Measurements from ENCODE around the gene ITGB3.
"Not testable (repeated sequence)": the region's sequence is repeated elsewhere in the genome, so short reads cannot be mapped to it uniquely, and the experiment has no call there.

ITGB3 gene

DNA sequence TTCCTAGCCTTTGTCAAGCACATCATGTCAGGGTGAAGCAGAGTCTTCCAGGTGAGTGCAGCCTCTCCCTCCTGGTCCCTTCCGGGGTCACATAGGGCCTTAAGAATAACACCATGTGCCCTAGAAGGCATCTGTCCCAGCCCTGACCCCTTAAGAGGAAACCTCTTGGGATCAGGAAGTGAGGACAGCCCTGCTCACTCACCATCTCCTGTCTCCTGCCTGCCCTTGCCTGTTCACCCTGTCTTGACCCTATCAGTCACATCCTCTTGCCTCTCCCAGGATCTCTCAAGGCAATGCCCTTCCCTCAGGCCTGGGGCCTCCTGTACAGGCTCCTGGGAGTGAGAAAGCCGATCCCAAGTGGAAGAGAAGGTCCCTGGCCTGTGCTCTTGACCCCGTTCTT, 30.6 kb upstream of the ITGB3 start:
- no peak for DNase-seq

DNA sequence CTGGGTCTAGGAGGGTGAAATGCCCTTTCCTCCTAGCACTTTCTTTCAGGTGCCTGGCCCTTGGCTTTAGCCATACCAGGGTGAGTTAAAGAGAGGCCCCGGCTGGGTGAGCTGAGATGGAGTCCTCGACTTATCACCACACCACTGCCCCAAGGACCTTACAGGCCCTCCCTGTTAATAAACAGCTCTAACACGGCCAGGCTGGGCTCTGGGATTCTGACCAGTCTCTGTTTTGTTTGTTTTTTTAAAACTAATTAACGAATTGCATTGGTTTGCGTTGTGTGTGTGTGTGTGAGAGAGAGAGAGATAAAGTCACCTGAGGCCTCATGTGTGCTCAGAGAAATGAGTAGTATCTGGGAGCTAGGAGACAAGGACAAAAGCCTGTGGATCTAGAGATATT, 30.2 kb upstream of the ITGB3 start:
- no peak for DNase-seq

DNA sequence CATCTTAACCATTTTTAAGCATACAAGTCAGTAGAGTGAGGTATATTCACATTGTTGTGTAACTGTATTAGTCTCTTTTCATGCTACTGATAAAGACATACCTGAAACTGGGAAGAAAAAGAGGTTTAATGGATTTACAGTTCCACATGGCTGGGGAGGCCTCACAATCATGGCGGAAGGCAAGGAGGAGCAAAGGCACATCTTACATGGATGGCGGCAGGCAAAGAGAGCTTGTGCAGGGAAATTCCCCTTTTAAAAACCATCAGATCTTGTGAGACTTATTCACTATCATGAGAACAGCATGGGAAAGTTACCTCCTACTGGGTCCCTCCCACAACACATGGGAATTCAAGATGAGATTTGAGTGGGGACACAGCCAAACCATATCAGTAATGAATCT, 29.6 kb upstream of the ITGB3 start:
- DNase-seq = not testable (repeated sequence)

DNA sequence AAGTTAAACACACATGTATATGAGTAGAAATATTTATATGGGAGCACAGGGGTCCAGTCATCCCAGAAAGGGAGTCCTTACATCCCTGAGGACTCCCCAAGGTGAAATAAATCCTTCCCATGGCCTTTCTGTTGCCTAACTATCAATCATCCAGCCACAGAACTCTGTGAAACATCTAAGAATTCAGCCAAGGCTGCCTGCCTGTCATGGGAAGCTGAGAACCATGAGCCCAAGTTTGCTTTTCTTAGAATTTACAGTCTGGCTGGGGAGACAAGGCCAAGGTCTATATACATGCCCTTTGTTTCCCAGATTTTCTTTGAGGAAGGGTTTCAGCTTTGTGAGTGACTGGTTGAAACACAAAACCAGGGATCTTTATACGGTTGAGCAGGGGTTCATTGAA, 28.7 kb upstream of the ITGB3 start:
- peak; percentile 35 for DNase-seq

DNA sequence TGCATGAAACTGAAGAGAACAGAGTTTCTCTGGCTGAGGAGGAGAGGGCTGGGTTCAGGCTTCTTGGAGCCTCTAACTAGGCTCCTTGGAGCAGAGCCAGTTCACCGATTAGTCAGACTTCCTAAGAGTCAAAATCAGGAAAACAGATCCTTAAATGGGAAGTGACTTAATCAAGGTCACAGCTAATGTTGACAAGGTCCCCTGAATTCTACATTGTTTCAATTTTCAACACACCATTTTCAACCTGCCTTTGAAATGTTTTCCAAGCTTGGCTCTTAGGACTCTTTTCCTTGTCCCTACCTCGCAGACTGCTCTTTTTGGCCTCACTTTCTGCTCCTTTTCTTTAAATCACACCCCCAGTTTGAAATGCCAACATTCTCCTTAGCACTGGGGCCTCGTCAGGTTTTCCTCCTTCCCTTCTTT, 28.2 kb upstream of the ITGB3 start:
- DNase-seq = peak; percentile 89

DNA sequence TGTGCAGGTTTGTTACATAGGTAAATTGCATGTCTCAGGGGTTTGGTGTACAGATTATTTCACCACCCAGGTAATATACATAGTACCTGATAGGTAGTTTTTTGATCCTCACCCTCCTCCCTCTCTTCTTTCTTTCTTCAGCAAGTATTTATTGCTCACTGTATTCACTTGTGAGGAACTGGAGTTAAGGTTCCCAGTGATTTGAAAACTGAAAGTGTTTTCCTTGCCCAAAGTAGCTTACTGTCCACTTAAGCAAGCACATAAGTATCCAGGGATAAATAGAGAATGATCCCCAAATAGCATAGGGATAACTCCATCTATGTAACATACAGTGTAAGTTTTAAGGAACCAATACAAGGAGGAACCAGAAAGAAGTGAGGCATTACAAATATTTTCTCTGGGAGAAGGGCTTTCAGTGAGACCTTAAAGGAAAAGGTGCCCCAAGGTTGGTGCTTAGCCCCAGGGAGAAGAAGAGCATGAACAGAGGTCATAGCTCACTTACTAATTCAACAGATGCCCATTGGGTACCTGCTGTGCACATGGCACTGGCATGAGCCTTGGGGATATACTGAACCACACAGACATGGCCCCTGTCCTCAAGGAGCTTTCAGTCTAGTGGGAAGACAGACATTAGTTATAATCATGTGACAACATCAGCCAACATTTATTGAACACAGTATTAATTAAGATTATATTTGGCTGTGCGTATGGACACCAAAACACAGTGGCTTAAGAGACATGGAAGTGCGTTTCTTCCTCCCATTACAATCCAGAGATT, 27.5 kb upstream of the ITGB3 start:
- no peak for DNase-seq

DNA sequence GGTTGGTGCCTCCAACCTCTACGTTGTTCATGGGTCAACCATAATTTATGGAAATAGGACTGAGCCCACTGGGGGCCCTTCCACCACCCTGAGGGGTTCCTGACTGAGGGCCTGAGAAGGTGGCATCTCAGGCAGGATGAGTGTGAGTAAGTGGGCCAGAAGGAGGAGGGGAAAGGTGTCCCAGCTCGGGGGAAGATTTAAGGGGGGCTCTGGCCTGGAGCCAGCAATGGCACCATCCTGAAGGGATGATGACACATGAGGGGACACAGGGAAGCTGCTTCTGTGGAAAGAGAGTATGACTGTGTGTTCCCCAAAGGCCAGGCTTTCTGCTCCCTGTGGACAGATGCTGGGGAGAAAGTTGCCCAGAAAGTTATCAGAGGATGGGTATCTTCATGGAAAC, 25.8 kb upstream of the ITGB3 start:
- no peak for DNase-seq

DNA sequence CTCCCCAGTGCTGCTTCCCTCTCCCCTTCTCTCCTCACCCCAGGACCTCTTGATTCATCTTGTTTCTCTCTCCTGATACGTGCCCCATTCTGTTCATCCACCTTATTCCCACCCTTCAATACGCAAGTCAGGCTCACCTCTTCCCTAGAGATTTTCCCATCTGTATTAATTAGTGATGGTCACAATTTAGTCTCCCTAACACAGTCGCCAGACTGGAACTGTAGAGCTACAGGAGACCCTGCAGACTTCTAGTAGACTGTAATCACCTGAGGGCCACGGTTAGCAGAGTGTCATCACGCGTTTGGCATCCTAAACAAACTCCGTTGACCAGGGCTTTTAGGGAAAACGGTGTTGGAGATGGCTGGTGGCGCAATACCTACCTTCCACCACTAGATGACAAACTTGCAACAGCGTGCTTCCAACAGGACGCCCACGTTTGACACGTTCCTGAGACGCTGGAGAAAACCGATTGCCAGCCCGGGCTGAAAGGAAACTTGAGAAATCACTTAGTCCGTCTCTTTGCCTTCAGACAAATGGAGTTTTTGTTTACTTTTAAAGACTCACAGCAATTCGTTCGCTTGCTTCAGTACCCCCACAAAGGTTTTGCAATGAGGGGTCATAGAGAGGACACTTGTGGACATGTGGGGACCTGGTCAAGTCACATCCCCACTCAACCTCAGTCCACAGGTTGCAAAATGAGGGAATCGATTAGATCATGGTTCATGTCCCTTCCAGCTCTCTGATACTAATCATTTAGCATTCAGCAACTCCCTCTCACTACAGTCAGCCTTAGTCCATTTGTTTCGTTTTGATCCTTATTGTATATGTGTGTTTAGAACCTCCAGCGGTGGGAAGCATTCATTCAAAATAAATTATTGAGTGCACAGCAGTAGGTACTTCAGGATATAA, 23.8 kb upstream of the ITGB3 start:
- peak; percentile 94 for DNase-seq

DNA sequence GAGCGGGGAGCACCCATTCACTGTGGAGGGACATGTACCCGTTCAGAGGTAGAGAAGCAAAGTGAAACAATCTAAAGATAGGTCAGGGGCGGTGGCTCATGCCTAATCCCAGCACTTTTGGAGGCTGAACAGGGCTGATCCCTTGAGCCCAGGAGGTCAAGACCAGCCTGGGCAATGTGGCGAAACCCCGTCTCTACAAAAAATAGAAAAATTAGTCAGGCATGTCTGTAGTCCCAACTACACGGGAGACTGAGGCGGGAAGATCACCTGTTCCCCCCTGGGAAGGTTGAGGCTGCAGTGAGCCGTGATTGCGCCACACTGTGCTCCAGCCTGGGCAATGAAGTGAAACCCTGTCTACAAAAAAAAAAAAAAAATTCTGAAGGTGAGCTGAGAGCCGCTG, 22.8 kb upstream of the ITGB3 start:
- DNase-seq = no peak

DNA sequence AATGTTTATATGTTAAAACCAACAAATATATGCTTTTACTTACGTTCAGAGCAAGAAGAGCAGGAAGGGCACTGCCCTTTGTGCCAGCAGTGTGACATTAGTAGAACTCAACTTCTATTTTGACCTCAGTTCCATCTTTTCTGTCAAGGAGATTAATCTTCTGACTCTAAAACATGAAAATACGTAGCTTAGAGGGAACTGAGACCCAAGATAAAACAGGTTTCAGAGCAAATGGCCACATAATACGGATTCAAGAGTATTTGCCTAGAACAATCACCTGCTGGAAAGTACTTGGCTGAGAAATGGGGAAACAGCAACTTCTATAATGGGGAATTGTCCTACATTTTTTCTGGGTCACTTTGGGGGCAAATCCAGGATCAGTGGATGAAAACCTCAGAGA, 22.3 kb upstream of the ITGB3 start:
- DNase-seq = no peak

DNA sequence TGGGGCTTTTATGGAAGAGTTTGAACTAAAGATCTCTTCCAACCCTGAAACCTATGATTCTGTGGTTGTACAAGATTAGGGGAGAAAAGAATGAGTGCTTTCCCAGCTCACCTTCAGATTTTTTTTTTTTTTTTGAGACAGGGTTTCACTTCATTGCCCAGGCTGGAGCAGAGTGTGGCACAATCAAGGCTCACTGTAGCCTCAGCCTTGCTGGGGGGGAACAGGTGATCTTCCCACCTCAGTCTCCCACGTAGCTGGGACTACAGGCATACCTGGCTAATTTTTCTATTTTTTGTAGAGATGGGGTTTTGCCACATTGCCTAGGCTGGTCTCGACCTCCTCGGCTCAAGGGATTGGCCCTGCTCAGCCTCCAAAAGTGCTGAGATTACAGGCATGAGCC, 21.8 kb upstream of the ITGB3 start:
- no peak for DNase-seq

DNA sequence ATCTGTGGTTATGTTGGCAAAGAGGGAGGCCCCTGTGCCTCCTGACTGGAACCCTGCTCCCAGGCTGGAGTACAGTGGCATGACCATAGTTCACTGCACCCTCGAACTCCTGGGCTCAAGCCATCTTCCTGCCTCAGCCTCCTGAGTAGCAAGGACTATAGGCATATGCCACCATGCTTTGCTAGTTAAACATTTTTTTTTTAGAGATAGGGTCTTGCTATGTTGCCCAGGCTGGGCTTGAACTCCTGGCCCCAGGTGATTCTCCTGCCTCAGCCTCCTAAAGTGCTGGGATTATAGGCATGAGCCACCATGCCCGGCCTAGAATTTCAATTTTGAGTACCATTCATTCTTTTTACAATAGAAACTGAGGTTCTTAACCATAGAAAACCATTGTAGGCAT, 21.2 kb upstream of the ITGB3 start:
- no peak for DNase-seq

DNA sequence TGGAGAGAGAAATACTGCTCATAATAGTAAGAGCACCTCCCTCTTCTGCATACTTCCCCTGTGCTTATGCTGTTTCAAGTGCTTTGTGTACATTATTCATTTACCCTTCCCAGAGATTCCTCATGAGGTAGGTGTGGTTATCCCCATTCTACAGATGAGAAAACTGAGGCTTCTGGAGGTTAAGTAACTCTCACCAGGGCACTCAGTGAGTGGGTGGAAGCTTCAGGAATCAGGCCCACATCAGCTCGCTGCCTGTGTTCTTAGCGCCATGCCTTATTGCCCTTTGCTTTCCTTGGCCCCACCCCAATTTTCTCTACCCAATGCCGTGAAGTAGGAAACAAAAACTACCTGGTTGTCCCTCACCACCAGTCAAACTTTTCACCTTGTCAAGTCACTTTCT, 18.1 kb upstream of the ITGB3 start:
- no peak for DNase-seq

DNA sequence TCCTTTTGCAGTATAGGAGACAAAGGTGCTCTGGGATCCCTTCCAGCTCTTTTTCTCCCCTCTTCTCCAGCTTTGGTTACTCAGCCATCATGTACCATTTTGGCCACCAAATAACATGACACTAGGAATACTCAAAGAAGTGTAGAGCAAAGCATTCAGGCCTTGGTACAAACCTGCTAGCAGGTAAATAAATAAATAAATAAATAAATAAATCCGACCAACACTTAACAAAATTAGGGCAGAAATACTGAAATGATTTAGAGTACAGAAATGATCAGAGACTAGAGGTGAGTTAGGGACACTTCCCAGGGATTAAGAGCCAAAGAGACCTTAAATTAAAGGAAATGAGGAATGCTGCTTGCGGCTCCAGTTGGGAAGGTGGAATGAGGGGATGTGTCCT, 17.7 kb upstream of the ITGB3 start:
- DNase-seq = no peak

DNA sequence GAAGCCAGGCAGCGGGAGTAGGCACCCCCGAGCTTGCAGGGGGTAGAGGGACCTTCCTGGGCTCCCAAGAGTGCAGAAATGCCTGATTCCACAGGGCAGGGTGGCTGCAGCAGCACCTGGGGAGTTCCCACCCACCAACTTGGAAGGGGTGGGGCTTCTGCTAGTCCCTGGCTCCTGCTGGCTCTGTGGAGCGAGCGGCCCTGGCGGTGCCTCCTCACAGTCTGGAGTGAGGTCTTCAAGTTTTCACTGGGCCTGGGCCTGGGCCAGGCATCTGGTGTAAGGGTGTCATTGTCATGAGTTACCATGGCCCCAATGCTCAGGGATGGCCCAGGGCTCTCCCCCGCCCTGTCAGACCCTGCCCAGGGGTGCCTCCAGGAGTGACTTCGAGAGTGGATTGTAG, 15.8 kb upstream of the ITGB3 start:
- no peak for DNase-seq

DNA sequence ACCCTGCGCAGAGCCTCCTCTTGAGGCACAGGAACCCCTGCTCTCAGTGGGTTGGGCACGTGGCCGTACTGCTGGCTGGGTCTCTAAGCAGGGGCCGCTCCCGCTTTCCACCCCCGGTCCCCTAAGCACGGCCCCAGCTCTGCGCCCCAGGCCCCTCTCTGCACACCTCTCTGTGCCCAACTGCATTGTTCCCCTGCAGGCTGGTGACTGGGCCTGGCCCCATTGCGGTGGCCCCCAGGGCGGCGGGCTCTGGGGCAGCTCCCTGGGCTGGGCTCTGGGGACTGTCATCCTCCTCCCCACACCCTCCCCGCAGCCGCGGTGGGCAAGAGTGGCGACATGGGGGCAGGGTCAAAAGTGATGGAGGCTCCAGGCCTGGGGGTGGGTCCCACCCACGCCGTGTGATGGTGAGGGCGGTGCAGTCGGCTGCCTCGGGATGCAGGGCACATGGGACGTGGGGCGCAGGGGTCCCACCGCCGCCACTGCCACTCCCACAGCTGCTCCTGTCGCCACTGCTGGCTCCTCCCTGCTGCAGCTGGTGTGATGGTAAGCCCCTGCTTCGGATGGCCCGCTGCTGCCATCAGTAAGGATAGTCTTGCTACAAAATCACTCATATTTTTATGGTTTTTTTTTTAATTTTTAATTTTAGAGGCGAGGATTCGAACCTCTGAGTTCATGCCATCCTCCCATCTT, 15.2 kb upstream of the ITGB3 start:
- no peak for DNase-seq

DNA sequence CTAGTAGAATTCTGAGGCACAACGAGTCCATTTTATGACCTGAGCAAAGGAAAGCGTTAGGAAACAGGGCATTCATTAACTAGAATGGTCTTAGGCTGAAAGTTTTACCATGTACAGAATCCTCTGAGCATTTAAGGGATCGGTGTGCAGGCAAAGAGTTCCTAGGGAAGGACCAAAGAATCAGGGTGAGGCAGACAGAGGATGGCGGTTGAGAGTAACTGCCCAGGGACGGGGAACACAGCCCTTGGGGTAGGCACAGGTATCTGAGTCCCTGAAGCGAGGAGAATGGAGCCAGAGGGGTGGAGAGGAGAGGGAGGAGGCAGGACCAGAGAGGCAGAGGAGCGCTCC, 14.0 kb upstream of the ITGB3 start:
- DNase-seq = no peak

DNA sequence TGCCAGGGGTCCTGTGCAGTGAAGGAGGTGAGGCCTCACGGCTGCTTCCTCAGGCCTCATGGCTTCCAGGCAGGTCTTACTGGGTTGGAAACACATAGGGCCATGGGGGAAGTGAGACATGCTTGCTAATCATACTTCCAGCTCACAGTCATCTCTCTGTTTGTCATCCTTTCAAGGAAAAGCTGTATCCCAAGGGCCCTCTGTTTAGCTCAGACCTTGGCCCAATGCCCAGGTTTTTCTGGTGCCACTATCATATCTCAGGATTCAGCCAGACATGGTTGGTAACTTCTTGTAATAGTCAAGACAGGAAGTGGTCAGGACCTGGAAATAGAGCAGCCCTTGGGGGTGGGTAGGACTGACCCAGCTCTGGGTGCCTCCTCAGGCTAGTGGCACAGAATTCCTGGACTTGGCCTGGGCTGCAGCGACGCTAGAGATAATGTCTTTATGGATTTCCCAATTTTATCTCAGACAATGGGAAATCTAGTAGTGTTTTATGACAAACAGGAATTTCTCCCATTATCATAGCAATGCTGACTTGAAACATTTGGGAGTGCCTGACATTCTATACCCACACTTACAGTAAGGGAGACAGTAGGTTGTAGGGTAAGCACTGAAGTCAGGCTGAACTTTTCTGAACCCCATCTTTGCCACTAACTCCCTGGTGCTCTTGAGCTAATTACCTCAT, 13.5 kb upstream of the ITGB3 start:
- DNase-seq = peak; percentile 98

DNA sequence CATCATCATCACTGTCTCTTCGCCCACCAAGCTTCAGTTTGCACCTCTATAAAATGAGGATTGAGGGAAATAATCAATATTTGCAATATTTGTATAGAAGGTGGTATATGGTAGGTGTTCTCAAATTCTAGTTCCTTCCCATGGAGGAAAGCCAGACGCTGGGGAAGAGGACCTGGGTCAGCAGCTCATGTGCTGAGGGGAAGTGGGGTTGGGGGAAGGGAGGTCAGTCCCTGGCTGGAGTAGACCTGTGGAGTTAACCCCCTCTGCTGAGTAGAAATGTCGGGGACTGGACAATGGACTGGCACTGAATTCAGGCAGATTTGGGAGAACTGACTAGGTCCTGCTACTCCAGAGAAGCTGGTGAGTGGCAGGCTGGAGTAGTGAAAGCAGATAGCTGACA, 12.8 kb upstream of the ITGB3 start:
- DNase-seq = no peak

DNA sequence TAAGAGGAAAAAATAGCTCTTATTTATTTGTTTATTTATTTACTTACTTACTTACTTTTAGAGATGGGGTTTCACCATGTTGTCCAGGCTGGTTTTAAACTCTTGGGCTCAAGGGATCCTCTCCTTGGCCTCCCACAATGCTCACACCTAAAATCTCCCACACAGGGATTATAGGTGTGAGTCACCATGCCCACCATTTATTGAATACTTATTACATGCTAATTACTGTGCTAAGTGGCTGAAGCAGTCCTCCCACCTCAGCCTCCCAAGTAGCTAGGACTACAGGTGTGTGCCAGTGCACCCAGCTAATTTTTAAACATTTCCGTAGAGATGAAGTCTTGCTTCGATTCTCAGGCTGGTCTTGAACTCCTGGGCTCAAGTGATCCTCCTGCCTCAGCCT, 11.0 kb upstream of the ITGB3 start:
- no peak for DNase-seq

DNA sequence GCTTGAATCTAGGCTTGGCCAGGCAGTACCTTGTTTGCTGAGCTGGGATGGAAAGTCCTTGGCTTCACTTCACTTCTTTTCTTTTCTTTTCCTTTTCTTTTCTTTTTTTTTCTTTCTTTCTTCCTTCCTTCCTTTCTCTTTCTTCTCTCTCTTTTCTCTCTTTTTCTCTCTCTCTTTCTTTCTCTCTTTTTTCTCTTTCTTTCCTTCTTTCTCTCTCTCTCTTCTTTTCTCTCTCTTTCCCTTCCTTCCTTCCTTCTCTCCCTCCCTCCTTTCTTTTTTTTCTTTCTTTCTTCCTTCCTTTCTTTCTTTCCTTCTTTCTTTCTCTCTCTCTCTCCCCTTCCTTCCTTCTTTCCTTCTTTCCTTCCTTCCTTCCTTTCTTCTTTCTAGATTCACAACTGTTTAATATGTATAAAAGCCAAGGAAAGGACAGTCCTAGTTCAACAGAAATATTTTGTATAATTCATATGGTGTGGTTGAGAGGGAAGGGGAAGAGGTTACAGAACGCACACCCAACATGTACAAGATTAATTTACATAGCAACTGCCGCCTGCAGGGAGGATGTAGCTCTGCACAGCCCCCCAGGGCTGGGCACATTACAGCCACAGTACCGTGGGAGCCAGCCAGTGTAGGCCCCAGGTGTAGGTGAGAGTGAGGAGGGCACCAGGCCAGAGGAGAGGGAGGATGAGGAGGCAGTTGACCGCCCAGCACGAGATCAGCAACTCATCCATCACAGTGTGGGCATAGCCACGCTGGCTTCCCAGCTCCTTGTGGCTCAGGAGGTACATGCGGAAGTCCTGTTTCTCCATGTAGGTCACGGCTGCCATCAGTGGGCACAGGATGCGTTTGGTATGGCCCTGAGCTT, 9.7 kb upstream of the ITGB3 start:
- no peak for DNase-seq

DNA sequence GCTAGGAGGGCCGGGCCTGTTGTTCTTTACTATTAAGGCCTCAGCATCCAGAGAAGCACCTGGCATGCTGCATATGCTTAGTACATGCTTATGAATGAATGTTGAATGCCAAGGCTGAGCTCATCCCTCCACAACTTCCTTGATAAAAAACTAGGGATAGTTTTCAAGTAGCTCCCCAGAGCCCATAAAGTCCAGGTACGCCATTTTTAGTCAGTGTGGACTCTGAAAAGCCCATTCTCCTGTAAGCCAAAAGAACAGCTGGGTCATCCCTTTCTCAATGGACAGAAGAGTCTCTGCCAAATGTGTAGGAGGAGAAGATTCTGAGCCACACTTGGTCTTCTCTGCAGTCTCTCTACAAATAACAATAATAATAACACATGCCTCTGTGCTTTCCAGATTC, 8.9 kb upstream of the ITGB3 start:
- no peak for DNase-seq
